ENCODE data around the gene WWOX. TPM values are rescaled to one million over a fixed set of nuclear protein-coding genes. Genes with fewer than 3 reads are reported as not detected.

Gene WWOX
- total and polyA plus RNA-seq, 2 donors (not counting 3 experiments of a cell fraction or from before 2014, with no cell fraction given) = 6.2 to 12.5 TPM

DNA sequence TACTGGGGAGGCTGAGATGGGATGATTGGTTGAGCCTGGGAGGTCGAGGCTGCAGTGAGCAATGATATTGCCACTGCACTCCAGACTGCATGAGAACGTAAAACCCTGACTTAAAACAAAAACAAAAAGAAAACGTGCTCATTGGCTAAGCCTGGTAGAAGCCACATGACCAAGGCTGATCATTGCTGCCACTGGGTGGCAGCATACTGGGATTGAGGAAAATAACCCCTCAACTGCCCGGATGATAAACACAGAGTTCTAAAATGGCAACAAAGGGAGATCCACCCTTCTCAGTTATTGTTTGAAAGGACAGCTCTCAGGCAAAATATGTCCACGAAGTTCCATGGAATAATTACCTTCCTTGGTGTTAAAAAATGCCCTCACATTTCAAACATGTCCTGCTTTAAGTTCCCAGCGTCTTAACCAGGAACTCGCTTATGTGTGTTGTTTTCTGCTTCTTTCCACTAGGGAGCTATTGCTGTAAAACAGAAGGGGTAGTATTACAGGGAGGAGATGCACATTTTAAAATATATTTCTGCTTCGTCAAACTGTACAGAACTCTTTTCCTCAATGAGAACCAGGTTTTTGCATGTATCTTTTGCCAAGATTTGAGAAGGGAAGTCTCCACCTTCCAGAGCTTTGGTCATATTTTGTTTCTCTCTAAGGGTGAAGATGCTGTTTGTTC lies 825.8 kb downstream of the WWOX start:
- FAIRE-seq (no peak), DNase-seq (ENCODE audit: low read depth, low spot score) (no peak)
- intact Hi-C loops (cut with micrococcal nuclease) = no loop called here
- no peak overlapping the region for H3K4me3 ChIP-seq (replicated peaks in 1 of 3; ENCODE audit: insufficient read depth in 1 of 3, low read depth in 1 of 3, low read length in 3 of 3)
- CTCF ChIA-PET = no interaction called here
- no peaks in the 10 kb centered on the region for H3K4me1 ChIP-seq (ENCODE audit: control insufficient read depth, extremely low read depth, insufficient read depth, low read length)
- TF ChIP-seq FOS (IDR thresholded peaks at IDR 0.05; ENCODE audit: borderline replicate concordance, insufficient read depth, low read length) = no peak
- no peak for TF ChIP-seq EZH2 (IDR thresholded peaks at IDR 0.05; ENCODE audit: borderline replicate concordance, low read depth, low read length, severe bottlenecking)
- no peak for TF ChIP-seq MYC (IDR thresholded peaks at IDR 0.05; ENCODE audit: low read depth, low read length)
- POLR2A ChIA-PET = no interaction called here
- H3K27me3 ChIP-seq (ENCODE audit: control insufficient read depth in 2 of 2, insufficient read depth in 2 of 2, low read length in 2 of 2) = no peaks in the 10 kb centered on the region
- no peak overlapping the region for H3K27ac ChIP-seq (ENCODE audit: insufficient read depth, low read depth, low read length)
- no peaks in the 10 kb centered on the region for H3K36me3 ChIP-seq (ENCODE audit: control insufficient read depth in 2 of 2, extremely low read depth in 1 of 2, insufficient read depth in 2 of 2, low read length in 2 of 2)
- no peak overlapping the region for H2AFZ ChIP-seq (ENCODE audit: low read depth, low read length)
- H4K20me1 ChIP-seq (replicated peaks; ENCODE audit: control insufficient read depth, extremely low read depth, insufficient read depth, low read length) = no peaks in the 10 kb centered on the region
- H3K9ac ChIP-seq (replicated peaks; ENCODE audit: extremely low read depth, insufficient read depth, low read length) = no peak overlapping the region
- peaks cover 5% of the 10 kb centered on the region for H3K9me3 ChIP-seq (replicated peaks; ENCODE audit: control insufficient read depth, insufficient read depth, low read length)
- H3K79me2 ChIP-seq (ENCODE audit: control insufficient read depth, insufficient read depth, low read length) = no peaks in the 10 kb centered on the region
- H3K4me2 ChIP-seq (ENCODE audit: insufficient read depth, low read length) = no peak overlapping the region
- dilution Hi-C loops (cut with MboI; ENCODE audit: extremely low pct_ligation_motif_present, low sequenced_read_pairs) = no loop called here
- H3K9me1 ChIP-seq (replicated peaks; ENCODE audit: control insufficient read depth, extremely low read depth, insufficient read depth, low read length) = no peaks in the 10 kb centered on the region
- BruUV-seq (replicated peaks) = no TSS peak

DNA sequence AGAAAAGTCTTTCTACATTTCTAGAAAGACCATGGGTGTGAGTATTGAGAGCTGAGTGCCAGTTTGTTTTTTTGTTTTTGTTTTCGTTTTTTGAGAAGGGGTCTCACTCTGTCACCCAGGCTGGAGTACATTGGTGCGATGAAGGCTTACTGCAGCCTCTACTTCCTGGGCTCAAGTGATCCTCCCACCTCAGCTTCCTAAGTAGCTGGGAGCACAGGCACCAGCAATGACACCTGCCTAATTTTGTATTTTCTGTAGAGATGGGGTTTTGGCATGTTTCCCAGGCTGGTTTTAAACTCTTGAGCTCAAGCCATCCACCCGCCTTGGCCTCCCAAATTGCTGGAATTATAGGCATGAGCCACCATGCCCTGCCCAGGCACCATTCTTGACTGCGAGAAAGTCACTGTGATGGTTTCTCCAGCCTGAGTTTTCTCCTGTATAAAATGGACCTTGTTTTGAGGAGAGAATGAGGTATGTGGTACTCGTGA lies 827.3 kb downstream of the WWOX start:
- ChIA-PET CTCF (no interaction called here), POLR2A (no interaction called here)
- no TSS peak for BruUV-seq (replicated peaks)
- TF ChIP-seq, protein P1, sequence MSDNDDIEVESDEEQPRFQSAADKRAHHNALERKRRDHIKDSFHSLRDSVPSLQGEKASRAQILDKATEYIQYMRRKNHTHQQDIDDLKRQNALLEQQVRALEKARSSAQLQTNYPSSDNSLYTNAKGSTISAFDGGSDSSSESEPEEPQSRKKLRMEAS (IDR thresholded peaks at IDR 0.05; ENCODE audit: insufficient read depth, insufficient read length) = no peak
- TF ChIP-seq MYC (IDR thresholded peaks at IDR 0.05; ENCODE audit: low read depth, low read length) (no peak), POLR2AphosphoS5 (IDR thresholded peaks at IDR 0.05; ENCODE audit: insufficient read depth, low read depth, low read length) (no peak), FOS (IDR thresholded peaks at IDR 0.05; ENCODE audit: borderline replicate concordance, insufficient read depth, low read length) (no peak), POLR2A (IDR thresholded peaks at IDR 0.05; ENCODE audit: low read depth, low read length) (no peak), JUN (IDR thresholded peaks at IDR 0.05; ENCODE audit: borderline replicate concordance, insufficient read depth, insufficient read length, low read depth) (no peak), GATA2 (IDR thresholded peaks at IDR 0.05; ENCODE audit: insufficient read depth, insufficient read length, low read depth, low read length) (no peak), EZH2 (IDR thresholded peaks at IDR 0.05; ENCODE audit: borderline replicate concordance, low read depth, low read length, severe bottlenecking) (no peak)
- TF ChIP-seq, protein P2, sequence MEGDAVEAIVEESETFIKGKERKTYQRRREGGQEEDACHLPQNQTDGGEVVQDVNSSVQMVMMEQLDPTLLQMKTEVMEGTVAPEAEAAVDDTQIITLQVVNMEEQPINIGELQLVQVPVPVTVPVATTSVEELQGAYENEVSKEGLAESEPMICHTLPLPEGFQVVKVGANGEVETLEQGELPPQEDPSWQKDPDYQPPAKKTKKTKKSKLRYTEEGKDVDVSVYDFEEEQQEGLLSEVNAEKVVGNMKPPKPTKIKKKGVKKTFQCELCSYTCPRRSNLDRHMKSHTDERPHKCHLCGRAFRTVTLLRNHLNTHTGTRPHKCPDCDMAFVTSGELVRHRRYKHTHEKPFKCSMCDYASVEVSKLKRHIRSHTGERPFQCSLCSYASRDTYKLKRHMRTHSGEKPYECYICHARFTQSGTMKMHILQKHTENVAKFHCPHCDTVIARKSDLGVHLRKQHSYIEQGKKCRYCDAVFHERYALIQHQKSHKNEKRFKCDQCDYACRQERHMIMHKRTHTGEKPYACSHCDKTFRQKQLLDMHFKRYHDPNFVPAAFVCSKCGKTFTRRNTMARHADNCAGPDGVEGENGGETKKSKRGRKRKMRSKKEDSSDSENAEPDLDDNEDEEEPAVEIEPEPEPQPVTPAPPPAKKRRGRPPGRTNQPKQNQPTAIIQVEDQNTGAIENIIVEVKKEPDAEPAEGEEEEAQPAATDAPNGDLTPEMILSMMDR (IDR thresholded peaks at IDR 0.05; ENCODE audit: extremely low read depth in 1 of 2, insufficient read depth in 1 of 2, low read depth in 1 of 2, low read length in 2 of 2) = no peak
- Histone ChIP-seq H3K9me1 (replicated peaks; ENCODE audit: control insufficient read depth, extremely low read depth, insufficient read depth, low read length) (no peaks in the 10 kb centered on the region), H3K79me2 (ENCODE audit: control insufficient read depth, insufficient read depth, low read length) (no peaks in the 10 kb centered on the region), H2AFZ (ENCODE audit: low read depth, low read length) (no peak overlapping the region), H3K9ac (replicated peaks; ENCODE audit: extremely low read depth, insufficient read depth, low read length) (no peak overlapping the region), H3K4me3 (replicated peaks in 1 of 3; ENCODE audit: insufficient read depth in 1 of 3, low read depth in 1 of 3, low read length in 3 of 3) (no peak overlapping the region), H3K9me3 (replicated peaks; ENCODE audit: control insufficient read depth, insufficient read depth, low read length) (peaks cover 2% of the 10 kb centered on the region), H3K27ac (ENCODE audit: insufficient read depth, low read depth, low read length) (no peak overlapping the region), H3K4me2 (ENCODE audit: insufficient read depth, low read length) (no peak overlapping the region), H4K20me1 (replicated peaks; ENCODE audit: control insufficient read depth, extremely low read depth, insufficient read depth, low read length) (no peaks in the 10 kb centered on the region), H3K36me3 (ENCODE audit: control insufficient read depth in 2 of 2, extremely low read depth in 1 of 2, insufficient read depth in 2 of 2, low read length in 2 of 2) (no peaks in the 10 kb centered on the region), H3K4me1 (ENCODE audit: control insufficient read depth, extremely low read depth, insufficient read depth, low read length) (no peaks in the 10 kb centered on the region), H3K27me3 (ENCODE audit: control insufficient read depth in 2 of 2, insufficient read depth in 2 of 2, low read length in 2 of 2) (no peaks in the 10 kb centered on the region)
- intact Hi-C loops (cut with micrococcal nuclease) (no loop called here), dilution Hi-C loops (cut with MboI; ENCODE audit: extremely low pct_ligation_motif_present, low sequenced_read_pairs) (no loop called here)
- FAIRE-seq (no peak), DNase-seq (ENCODE audit: low read depth, low spot score) (no peak)
